HepG2 (cell line): ENCODE data around the gene RETREG2. TPM values are rescaled to one million over a fixed set of nuclear protein-coding genes. Genes with fewer than 3 reads are reported as not detected.

ENCODE experiments used
- CBFB ChIP-seq: sonication (generic); formaldehyde crosslinking; IDR thresholded peaks from 2 replicates; pipeline ENCODE4 v1.4.0; 2020; ENCODE audit warnings: missing genetic modification reagents
- CTCF ChIP-seq: sonication (generic); formaldehyde crosslinking; IDR thresholded peaks from 2 replicates; pipeline ENCODE4 v1.5.0; 2020; ENCODE audit warnings: mild to moderate bottlenecking, missing genetic modification reagents, moderate library complexity
- ETV6 ChIP-seq: sonication (generic); formaldehyde crosslinking; conservative IDR thresholded peaks from 2 replicates; pipeline ENCODE4 v1.4.0; 2020; ENCODE audit warnings: missing genetic modification reagents
- FLYWCH1 ChIP-seq: sonication (generic); formaldehyde crosslinking; IDR thresholded peaks from 2 replicates; pipeline ENCODE4 v1.8.1; 2023; ENCODE audit warnings: mild to moderate bottlenecking, missing genetic modification reagents
- HOXA7 ChIP-seq: sonication (generic); formaldehyde crosslinking; IDR thresholded peaks from 2 replicates; pipeline ENCODE4 v1.8.1; 2022; ENCODE audit warnings: mild to moderate bottlenecking, missing genetic modification reagents, moderate library complexity
- IRF1 ChIP-seq: sonication (generic); formaldehyde crosslinking; IDR thresholded peaks from 2 replicates; pipeline ENCODE4 v1.4.0; 2020; ENCODE audit warnings: low read depth, mild to moderate bottlenecking, missing genetic modification reagents
- KAT8 ChIP-seq: IDR thresholded peaks from 2 replicates; pipeline ENCODE4 v1.6.1; 2016; ENCODE audit warnings: missing genetic modification reagents, missing compliant biosample characterization
- KDM1A ChIP-seq: IDR thresholded peaks from 2 replicates; pipeline ENCODE4 v1.6.1; 2016; ENCODE audit warnings: missing compliant biosample characterization
- MIER3 ChIP-seq: IDR thresholded peaks from 2 replicates; pipeline ENCODE4 v1.6.1; 2016; ENCODE audit warnings: missing compliant biosample characterization, borderline replicate concordance
- PPARG ChIP-seq: conservative IDR thresholded peaks from 2 replicates; pipeline ENCODE4 v1.6.1; 2016; ENCODE audit warnings: missing biosample characterization, missing genetic modification reagents
- RBM39 ChIP-seq: fragments of 200-400 bp; formaldehyde crosslinking; IDR thresholded peaks from one replicate; pipeline ENCODE4 v1.6.1; 2018; ENCODE audit warnings: antibody characterized with exemption, mild to moderate bottlenecking, low read depth, low read length; ENCODE audit not compliant: poor library complexity, severe bottlenecking
- SALL1 ChIP-seq: sonication (generic); formaldehyde crosslinking; IDR thresholded peaks from 2 replicates; pipeline ENCODE4 v1.8.0; 2022; ENCODE audit warnings: mild to moderate bottlenecking, missing genetic modification reagents
- TAF15 ChIP-seq: fragments of 200-400 bp; formaldehyde crosslinking; IDR thresholded peaks from one replicate; pipeline ENCODE4 v1.6.1; 2018; ENCODE audit warnings: mild to moderate bottlenecking, low read depth, low read length; ENCODE audit not compliant: poor library complexity, severe bottlenecking
- TBX2 ChIP-seq: sonication (generic); formaldehyde crosslinking; IDR thresholded peaks from 2 replicates; pipeline ENCODE4 v1.5.0; 2020; ENCODE audit warnings: missing genetic modification reagents, mild to moderate bottlenecking, borderline replicate concordance
- THAP11 ChIP-seq: IDR thresholded peaks from 2 replicates; pipeline ENCODE4 v1.6.1; 2016; ENCODE audit warnings: missing biosample characterization, missing genetic modification reagents
- ZNF460 ChIP-seq: sonication (generic); formaldehyde crosslinking; IDR thresholded peaks from 2 replicates; pipeline ENCODE4 v1.5.1; 2020; ENCODE audit warnings: missing genetic modification reagents, mild to moderate bottlenecking, borderline replicate concordance
- ZNF569 ChIP-seq: sonication (generic); formaldehyde crosslinking; IDR thresholded peaks from 2 replicates; pipeline ENCODE4 v1.5.0; 2020; ENCODE audit warnings: mild to moderate bottlenecking, missing genetic modification reagents, moderate library complexity, borderline replicate concordance
- ZNF737 ChIP-seq: sonication (generic); formaldehyde crosslinking; IDR thresholded peaks from 2 replicates; pipeline ENCODE4 v1.5.0; 2020; ENCODE audit warnings: missing genetic modification reagents, mild to moderate bottlenecking, borderline replicate concordance
- polyA plus RNA-seq, 8 experiments: library from polyadenylated mRNA; depleted of rRNA in 3 of 8; stranded (reverse) in 7 of 8; unstranded in 1 of 8; fragments of >200 nt; fragmentation: Illumina TruSeq in 4 of 8; extraction: Trizol in 4 of 8; gene quantifications; 2 replicates each; pipeline versions ENCODE4 v1.2.1 to v1.2.3, GENCODE V29; 2011 to 2016; ENCODE audit warnings: low read depth in 4 of 8, missing spikeins in 1 of 8, mixed read lengths in 1 of 8; ENCODE audit not compliant: insufficient read depth in 1 of 8
- total RNA-seq, 5 experiments: library from RNA; depleted of rRNA; stranded (reverse); fragments of >200 nt; fragmentation: Illumina TruSeq; extraction: Trizol; gene quantifications; 2 replicates each; pipeline ENCODE4 v1.2.3, GENCODE V29; 2016; ENCODE audit warnings: low read depth in 1 of 5
- TF ChIP-seq, protein P1 (sequence below): sonication (generic); formaldehyde crosslinking; IDR thresholded peaks from 2 replicates; pipeline ENCODE4 v1.8.0; 2022; ENCODE audit warnings: mild to moderate bottlenecking, missing genetic modification reagents
- TF ChIP-seq, protein P2 (sequence below): IDR thresholded peaks from 2 replicates; pipeline ENCODE4 v1.6.1; 2012; ENCODE audit warnings: low read length, improper control_type of control experiment
- TF ChIP-seq, protein P3 (sequence below): conservative IDR thresholded peaks from 2 replicates; pipeline ENCODE4 v1.6.1; 2018; ENCODE audit warnings: missing genetic modification reagents

The RETREG2 gene
- total and polyA plus RNA-seq, 2 of the 13 experiments (the other 11 are each of a cell fraction or from before 2014, with no cell fraction given) = 86.0 to 134 TPM

DNA sequence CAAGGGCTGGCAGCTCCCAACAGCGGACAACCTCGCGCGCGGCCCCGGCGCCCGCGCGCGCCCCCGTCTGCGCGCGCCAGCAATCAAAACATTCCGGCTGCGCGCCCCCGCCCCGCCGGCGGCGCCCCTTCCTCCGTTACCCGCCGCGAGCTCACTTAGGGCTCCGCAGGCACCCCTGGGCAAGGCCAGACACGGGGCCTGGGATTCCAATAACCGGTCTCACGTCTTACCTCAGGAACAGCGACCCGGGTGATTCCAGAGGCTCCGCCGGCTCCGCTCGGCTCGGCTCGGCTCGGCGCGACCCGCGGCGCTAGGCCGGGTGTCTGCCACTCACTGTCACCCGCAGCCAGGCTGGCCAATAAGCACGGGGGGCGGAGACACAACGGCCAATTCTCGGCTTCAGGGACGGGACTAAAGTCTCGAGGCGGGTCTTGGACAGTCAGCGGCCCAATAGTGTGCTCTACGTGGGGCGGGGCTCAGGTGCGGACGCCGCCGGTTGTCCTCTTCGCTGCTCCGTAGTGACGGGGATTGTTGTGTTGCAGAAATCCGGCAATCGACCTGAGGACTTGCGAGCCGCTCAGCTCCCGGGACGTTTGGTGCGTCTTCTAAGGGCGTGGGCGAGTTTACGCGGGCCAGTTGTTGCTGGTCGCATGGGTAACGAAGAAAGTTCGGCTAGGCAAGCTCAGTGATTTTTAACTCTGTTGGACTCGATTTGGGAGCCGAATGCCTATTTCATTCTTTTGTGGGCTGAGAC lies 51.4 kb downstream of the RETREG2 start, which contains the start of the genes ANKZF1 and ATG9A (continued):
- peak; percentile 77 for TF ChIP-seq TBX2 (CRISPR knock-in tag)
- no peak for TF ChIP-seq FLYWCH1 (CRISPR knock-in tag)
- no peak for TF ChIP-seq ZNF460 (CRISPR knock-in tag)
- no peak for TF ChIP-seq IRF1 (CRISPR knock-in tag)
- peak; percentile 38 for TF ChIP-seq CBFB (CRISPR knock-in tag)
- TF ChIP-seq PPARG = no peak
- TF ChIP-seq SALL1 (CRISPR knock-in tag) = peak; percentile 75
- TF ChIP-seq, protein P1, sequence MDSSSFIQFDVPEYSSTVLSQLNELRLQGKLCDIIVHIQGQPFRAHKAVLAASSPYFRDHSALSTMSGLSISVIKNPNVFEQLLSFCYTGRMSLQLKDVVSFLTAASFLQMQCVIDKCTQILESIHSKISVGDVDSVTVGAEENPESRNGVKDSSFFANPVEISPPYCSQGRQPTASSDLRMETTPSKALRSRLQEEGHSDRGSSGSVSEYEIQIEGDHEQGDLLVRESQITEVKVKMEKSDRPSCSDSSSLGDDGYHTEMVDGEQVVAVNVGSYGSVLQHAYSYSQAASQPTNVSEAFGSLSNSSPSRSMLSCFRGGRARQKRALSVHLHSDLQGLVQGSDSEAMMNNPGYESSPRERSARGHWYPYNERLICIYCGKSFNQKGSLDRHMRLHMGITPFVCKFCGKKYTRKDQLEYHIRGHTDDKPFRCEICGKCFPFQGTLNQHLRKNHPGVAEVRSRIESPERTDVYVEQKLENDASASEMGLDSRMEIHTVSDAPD (CRISPR knock-in tag) = no peak
- peak; percentile 9; the same call in 1 of the 2 replicates for TF ChIP-seq CTCF
- TF ChIP-seq TAF15 = peak; percentile 52
- TF ChIP-seq ETV6 (CRISPR knock-in tag) = peak; percentile 26; the same call in 1 of the 2 replicates
- TF ChIP-seq ZNF569 (CRISPR knock-in tag) = 0 out of 2 replicates have a peak, but pooled peaks have one; percentile 72
- TF ChIP-seq, protein P2, sequence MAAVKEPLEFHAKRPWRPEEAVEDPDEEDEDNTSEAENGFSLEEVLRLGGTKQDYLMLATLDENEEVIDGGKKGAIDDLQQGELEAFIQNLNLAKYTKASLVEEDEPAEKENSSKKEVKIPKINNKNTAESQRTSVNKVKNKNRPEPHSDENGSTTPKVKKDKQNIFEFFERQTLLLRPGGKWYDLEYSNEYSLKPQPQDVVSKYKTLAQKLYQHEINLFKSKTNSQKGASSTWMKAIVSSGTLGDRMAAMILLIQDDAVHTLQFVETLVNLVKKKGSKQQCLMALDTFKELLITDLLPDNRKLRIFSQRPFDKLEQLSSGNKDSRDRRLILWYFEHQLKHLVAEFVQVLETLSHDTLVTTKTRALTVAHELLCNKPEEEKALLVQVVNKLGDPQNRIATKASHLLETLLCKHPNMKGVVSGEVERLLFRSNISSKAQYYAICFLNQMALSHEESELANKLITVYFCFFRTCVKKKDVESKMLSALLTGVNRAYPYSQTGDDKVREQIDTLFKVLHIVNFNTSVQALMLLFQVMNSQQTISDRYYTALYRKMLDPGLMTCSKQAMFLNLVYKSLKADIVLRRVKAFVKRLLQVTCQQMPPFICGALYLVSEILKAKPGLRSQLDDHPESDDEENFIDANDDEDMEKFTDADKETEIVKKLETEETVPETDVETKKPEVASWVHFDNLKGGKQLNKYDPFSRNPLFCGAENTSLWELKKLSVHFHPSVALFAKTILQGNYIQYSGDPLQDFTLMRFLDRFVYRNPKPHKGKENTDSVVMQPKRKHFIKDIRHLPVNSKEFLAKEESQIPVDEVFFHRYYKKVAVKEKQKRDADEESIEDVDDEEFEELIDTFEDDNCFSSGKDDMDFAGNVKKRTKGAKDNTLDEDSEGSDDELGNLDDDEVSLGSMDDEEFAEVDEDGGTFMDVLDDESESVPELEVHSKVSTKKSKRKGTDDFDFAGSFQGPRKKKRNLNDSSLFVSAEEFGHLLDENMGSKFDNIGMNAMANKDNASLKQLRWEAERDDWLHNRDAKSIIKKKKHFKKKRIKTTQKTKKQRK = peak; percentile 73; the same call in 1 of the 2 replicates
- peak; percentile 88 for TF ChIP-seq KAT8 (CRISPR knock-in tag)
- no peak for TF ChIP-seq KDM1A
- TF ChIP-seq THAP11 (CRISPR knock-in tag) = peak; percentile 90
- peak; percentile 20 for TF ChIP-seq RBM39
- TF ChIP-seq HOXA7 = no peak
- TF ChIP-seq MIER3 (CRISPR knock-in tag) = peak; percentile 67; the same call in 1 of the 2 replicates
- TF ChIP-seq, protein P3, sequence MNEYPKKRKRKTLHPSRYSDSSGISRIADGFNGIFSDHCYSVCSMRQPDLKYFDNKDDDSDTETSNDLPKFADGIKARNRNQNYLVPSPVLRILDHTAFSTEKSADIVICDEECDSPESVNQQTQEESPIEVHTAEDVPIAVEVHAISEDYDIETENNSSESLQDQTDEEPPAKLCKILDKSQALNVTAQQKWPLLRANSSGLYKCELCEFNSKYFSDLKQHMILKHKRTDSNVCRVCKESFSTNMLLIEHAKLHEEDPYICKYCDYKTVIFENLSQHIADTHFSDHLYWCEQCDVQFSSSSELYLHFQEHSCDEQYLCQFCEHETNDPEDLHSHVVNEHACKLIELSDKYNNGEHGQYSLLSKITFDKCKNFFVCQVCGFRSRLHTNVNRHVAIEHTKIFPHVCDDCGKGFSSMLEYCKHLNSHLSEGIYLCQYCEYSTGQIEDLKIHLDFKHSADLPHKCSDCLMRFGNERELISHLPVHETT (CRISPR knock-in tag) = 0 out of 2 replicates have a peak, but pooled peaks have one; percentile 47
- no peak for TF ChIP-seq ZNF737 (CRISPR knock-in tag)
